ENCODE data around the gene KIAA1328.
"Not testable (repeated sequence)": the region's sequence is repeated elsewhere in the genome, so short reads cannot be mapped to it uniquely, and the experiment has no call there.

The KIAA1328 gene

GRCh38 chr18:36812678-36813077 lies 16.2 kb upstream of the KIAA1328 start:
- no peak overlapping the region for H3K4me3 ChIP-seq (ENCODE audit: low read length)
- no peak for TF ChIP-seq CTCF (IDR thresholded peaks at IDR 0.05; ENCODE audit: insufficient read depth, low read depth, low read length, missing control alignments)
- DNase-seq (ENCODE audit: low read depth) = no peak

- no peak overlapping the region for H3K4me3 ChIP-seq (ENCODE audit: low read length)
- no peak for TF ChIP-seq CTCF (IDR thresholded peaks at IDR 0.05; ENCODE audit: insufficient read depth, low read depth, low read length, missing control alignments)
- no peak for DNase-seq (ENCODE audit: low read depth)
Observed at GRCh38 chr18:36813101-36813775, 15.7 kb upstream of the KIAA1328 start.

- no peak for DNase-seq (ENCODE audit: low read depth)
- no peak overlapping the region for H3K4me3 ChIP-seq (ENCODE audit: low read length)
- TF ChIP-seq CTCF (IDR thresholded peaks at IDR 0.05; ENCODE audit: insufficient read depth, low read depth, low read length, missing control alignments) = no peak
Observed at GRCh38 chr18:36813824-36814223, 15.1 kb upstream of the KIAA1328 start.

- no peak overlapping the region for H3K4me3 ChIP-seq (ENCODE audit: low read length)
- no peak for TF ChIP-seq CTCF (IDR thresholded peaks at IDR 0.05; ENCODE audit: insufficient read depth, low read depth, low read length, missing control alignments)
- no peak for DNase-seq (ENCODE audit: low read depth)
Observed at GRCh38 chr18:36814994-36815393, 13.9 kb upstream of the KIAA1328 start.

GRCh38 chr18:36816096-36816495 lies 12.8 kb upstream of the KIAA1328 start:
- not testable (repeated sequence) for DNase-seq (ENCODE audit: low read depth); H3K4me3 ChIP-seq (ENCODE audit: low read length)

- DNase-seq (ENCODE audit: low read depth) = no peak
- no peak for TF ChIP-seq CTCF (IDR thresholded peaks at IDR 0.05; ENCODE audit: insufficient read depth, low read depth, low read length, missing control alignments)
- H3K4me3 ChIP-seq (ENCODE audit: low read length) = no peak overlapping the region
Observed at GRCh38 chr18:36817039-36817438, 11.9 kb upstream of the KIAA1328 start.

- H3K4me3 ChIP-seq (ENCODE audit: low read length) = no peak overlapping the region
- no peak for TF ChIP-seq CTCF (IDR thresholded peaks at IDR 0.05; ENCODE audit: insufficient read depth, low read depth, low read length, missing control alignments)
- no peak for DNase-seq (ENCODE audit: low read depth)
Observed at GRCh38 chr18:36818652-36819051, 10.3 kb upstream of the KIAA1328 start.
